Panc1 (cell line): Measurements from ENCODE around the gene ALX3. TPM values are rescaled to one million over a fixed set of nuclear protein-coding genes. Genes with fewer than 3 reads are reported as not detected.

Experiments used
- ATAC-seq: fragments of 200-7000 bp; cut with Tn5 transposase; 2 replicates; pipeline ENCODE4 v1.9.1; 2020; ENCODE audit warnings: mild to moderate bottlenecking, moderate library complexity
- BruUV-seq: library from RNA; stranded (reverse); fragments of 400-500 nt; replicated peaks from 2 replicates; lab custom pipeline; 2021; lab: Mats Ljungman, UMichigan
- CTCF ChIA-PET: fragments of 300-600 bp; sonication (Branson Sonifier 250); formaldehyde crosslinking; loops from one replicate; lab custom pipeline; 2022; ENCODE audit warnings: antibody characterized with exemption; lab: Charles Lee
- POLR2A ChIA-PET: fragments of 300-600 bp; sonication (Branson Sonifier 250); formaldehyde crosslinking; loops from one replicate; lab custom pipeline; 2022; ENCODE audit warnings: antibody characterized with exemption; lab: Charles Lee
- DNase-seq: peaks from one replicate; pipeline ENCODE4 v3.0.0-alpha.2; 2010; ENCODE audit warnings: low read depth, low spot score
- H3K27ac ChIP-seq: 2 replicates; pipeline ENCODE4 v1.5.1; 2011; ENCODE audit warnings: mild to moderate bottlenecking, low read length, inconsistent platforms
- H3K27me3 ChIP-seq: fragments of 200-500 bp; sonication (Bioruptor generic); 2 replicates; pipeline ENCODE4 v1.6.0; 2014; ENCODE audit warnings: low read length, inconsistent platforms; ENCODE audit not compliant: control insufficient read depth, insufficient read depth
- H3K36me3 ChIP-seq: fragments of 200-500 bp; sonication (Bioruptor generic); 2 replicates; pipeline ENCODE4 v1.5.1; 2014; ENCODE audit warnings: inconsistent platforms, mild to moderate bottlenecking, low read length, moderate library complexity; ENCODE audit not compliant: control insufficient read depth, insufficient read depth
- H3K4me1 ChIP-seq: 2 replicates; pipeline ENCODE4 v1.5.1; 2011; ENCODE audit warnings: inconsistent platforms, mild to moderate bottlenecking, low read length, moderate library complexity; ENCODE audit not compliant: control insufficient read depth, insufficient read depth
- H3K4me3 ChIP-seq, 2 experiments: 2 replicates each; pipeline ENCODE4 v1.5.1; 2011 to 2012; ENCODE audit warnings: low read depth in 2 of 2, low read length in 2 of 2, mild to moderate bottlenecking in 2 of 2, inconsistent platforms in 1 of 2, moderate library complexity in 1 of 2
- H3K9me3 ChIP-seq: fragments of 200-500 bp; sonication (Bioruptor generic); 2 replicates; pipeline ENCODE4 v1.5.1; 2014; ENCODE audit warnings: low read depth, mild to moderate bottlenecking, inconsistent platforms, low read length, moderate library complexity; ENCODE audit not compliant: control insufficient read depth, insufficient read depth
- POLR2AphosphoS5 ChIP-seq: IDR thresholded peaks from 2 replicates; pipeline ENCODE4 v1.6.1; 2012; ENCODE audit warnings: mild to moderate bottlenecking, low read depth, low read length, moderate library complexity
- REST ChIP-seq, 2 experiments: IDR thresholded peaks; 2 replicates each; pipeline ENCODE4 v1.6.1; 2011 to 2012; ENCODE audit warnings: low read depth in 2 of 2, control low read depth in 1 of 2, low read length in 1 of 2, mild to moderate bottlenecking in 1 of 2, moderate library complexity in 1 of 2; ENCODE audit not compliant: insufficient read depth in 1 of 2
- SIN3A ChIP-seq: IDR thresholded peaks from 2 replicates; pipeline ENCODE4 v1.6.1; 2012; ENCODE audit warnings: low read depth, mild to moderate bottlenecking, low read length, moderate library complexity, borderline replicate concordance; ENCODE audit not compliant: insufficient read depth
- TCF7L2 ChIP-seq: IDR thresholded peaks from 2 replicates; pipeline ENCODE4 v1.6.1; 2011; ENCODE audit warnings: mild to moderate bottlenecking, low read depth, low read length, inconsistent platforms
- in situ Hi-C: cut with HindIII; loops from 2 replicates; pipeline ENCODE4 v1.10.0; 2016; ENCODE audit warnings: low sequenced_read_pairs, low pct_unique_long_range_greater_than_20kb
- intact Hi-C: fragments of 100-400 bp; cut with micrococcal nuclease; formaldehyde crosslinking; loops from one replicate; pipeline ENCODE4 v1.10.0; 2022; ENCODE audit not compliant: unreplicated experiment
- total RNA-seq: library from RNA; stranded (reverse); gene quantifications from one replicate; pipeline ENCODE4 v1.2.1, GENCODE V29; 2021; ENCODE audit not compliant: unreplicated experiment
- TF ChIP-seq, protein P1 (sequence below): fragments of 450-650 bp; IDR thresholded peaks from 2 replicates; pipeline ENCODE4 v1.5.1; 2017; ENCODE audit warnings: mild to moderate bottlenecking

ALX3 gene
- total RNA-seq, 1 experiment from 2014 or later, result not detected

DNA sequence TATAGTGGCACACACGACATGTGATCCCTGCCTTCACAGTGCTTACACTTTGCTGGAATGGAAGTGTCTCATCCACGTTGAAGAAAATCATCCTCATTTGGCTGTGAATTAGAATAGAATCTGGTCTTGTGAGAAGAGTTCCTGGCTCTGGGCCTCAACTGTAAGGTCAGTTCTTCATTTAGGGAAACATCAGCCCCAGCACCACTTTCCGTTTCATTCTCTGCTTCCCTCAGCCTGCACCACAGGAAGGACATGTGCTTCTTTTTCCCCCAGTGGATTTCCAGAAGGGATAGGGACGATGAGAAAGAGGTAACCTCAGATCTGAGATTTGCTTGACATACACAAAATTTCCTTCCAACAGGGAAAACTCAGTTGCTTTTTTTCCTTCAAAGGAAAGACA, 3.7 kb upstream of the ALX3 start:
- no peak for TF ChIP-seq REST (IDR thresholded peaks at IDR 0.05; ENCODE audit: insufficient read depth in 1 of 2, low read depth in 2 of 2, low read length in 1 of 2)
- TF ChIP-seq, protein P1, sequence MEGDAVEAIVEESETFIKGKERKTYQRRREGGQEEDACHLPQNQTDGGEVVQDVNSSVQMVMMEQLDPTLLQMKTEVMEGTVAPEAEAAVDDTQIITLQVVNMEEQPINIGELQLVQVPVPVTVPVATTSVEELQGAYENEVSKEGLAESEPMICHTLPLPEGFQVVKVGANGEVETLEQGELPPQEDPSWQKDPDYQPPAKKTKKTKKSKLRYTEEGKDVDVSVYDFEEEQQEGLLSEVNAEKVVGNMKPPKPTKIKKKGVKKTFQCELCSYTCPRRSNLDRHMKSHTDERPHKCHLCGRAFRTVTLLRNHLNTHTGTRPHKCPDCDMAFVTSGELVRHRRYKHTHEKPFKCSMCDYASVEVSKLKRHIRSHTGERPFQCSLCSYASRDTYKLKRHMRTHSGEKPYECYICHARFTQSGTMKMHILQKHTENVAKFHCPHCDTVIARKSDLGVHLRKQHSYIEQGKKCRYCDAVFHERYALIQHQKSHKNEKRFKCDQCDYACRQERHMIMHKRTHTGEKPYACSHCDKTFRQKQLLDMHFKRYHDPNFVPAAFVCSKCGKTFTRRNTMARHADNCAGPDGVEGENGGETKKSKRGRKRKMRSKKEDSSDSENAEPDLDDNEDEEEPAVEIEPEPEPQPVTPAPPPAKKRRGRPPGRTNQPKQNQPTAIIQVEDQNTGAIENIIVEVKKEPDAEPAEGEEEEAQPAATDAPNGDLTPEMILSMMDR, result no peak
- TF ChIP-seq POLR2AphosphoS5, result no peak
- no peak for TF ChIP-seq SIN3A
- TF ChIP-seq TCF7L2, result no peak
- intact Hi-C loops (no loop called here), in situ Hi-C loops (no loop called here)
- ATAC-seq (no peak), DNase-seq (no peak)
- Histone ChIP-seq H3K27ac (no peak overlapping the region), H3K9me3 (no peaks in the 10 kb centered on the region), H3K4me1 (no peaks in the 10 kb centered on the region), H3K4me3 (no peak overlapping the region), H3K27me3 (no peaks in the 10 kb centered on the region), H3K36me3 (no peaks in the 10 kb centered on the region)
- no TSS peak for BruUV-seq
- ChIA-PET POLR2A (interaction anchor here (0.6 kb wide), 1 partner anchor 74 kb away, joined by 4 read pairs; no protein-coding TSS in a partner anchor), CTCF (no interaction called here)

DNA sequence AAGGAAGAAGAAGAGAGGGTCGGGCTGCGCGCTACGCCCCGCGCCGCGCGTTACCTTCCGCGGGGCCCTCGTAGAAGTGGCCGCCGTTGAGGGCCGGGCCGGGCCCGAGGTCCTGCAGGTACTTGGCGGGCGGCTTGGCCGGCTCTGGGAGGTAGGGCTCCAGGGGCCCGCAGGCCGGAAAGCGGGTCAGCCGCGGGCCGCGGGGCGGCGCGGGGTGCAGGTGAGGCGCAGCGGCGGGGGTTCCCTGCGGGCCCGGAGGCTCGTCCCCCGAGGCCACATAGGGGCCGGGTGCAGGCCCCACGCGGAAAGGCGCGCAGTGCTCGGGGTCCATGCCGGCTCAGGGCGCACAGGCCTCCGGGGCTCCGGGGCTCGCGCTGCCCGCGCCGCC, 196 bp downstream of the ALX3 start:
- DNase-seq, result no peak

More for the DNA sequence above, 196 bp downstream of the ALX3 start:
- intact Hi-C loops (no loop called here), in situ Hi-C loops (no loop called here)
- H3K36me3 ChIP-seq, result no peaks in the 10 kb centered on the region
- no peaks in the 10 kb centered on the region for H3K9me3 ChIP-seq
- no peak for ATAC-seq
- no peaks in the 10 kb centered on the region for H3K27me3 ChIP-seq
- BruUV-seq, result no TSS peak
- no peak overlapping the region for H3K4me3 ChIP-seq
- H3K4me1 ChIP-seq, result no peaks in the 10 kb centered on the region
- no peak overlapping the region for H3K27ac ChIP-seq
- TF ChIP-seq, protein P1, result no peak
- TF ChIP-seq TCF7L2, result no peak
- TF ChIP-seq POLR2AphosphoS5, result no peak
- POLR2A ChIA-PET, result no interaction called here
- CTCF ChIA-PET, result no interaction called here
